HEK293T (cell line): ENCODE measurements around the gene NHEJ1.

Source experiments
- CTCF ChIA-PET: fragments of 350-600 bp; formaldehyde crosslinking; extraction: SDS; loops from one replicate; lab custom pipeline; 2021; ENCODE audit warnings: antibody characterized with exemption, inconsistent platforms; lab: Yijun Ruan, JAX
- POLR2A ChIA-PET: fragments of 350-600 bp; formaldehyde crosslinking; extraction: SDS; loops from one replicate; lab custom pipeline; 2020; ENCODE audit warnings: antibody characterized with exemption, inconsistent platforms; lab: Yijun Ruan, JAX
- DNase-seq: peaks from one replicate; pipeline ENCODE4 v3.0.0; 2012; ENCODE audit warnings: mixed read lengths; ENCODE audit errors: extremely low spot score
- ARNT ChIP-seq: fragments of 450-650 bp; IDR thresholded peaks from 2 replicates; pipeline ENCODE4 v1.6.1; 2017; ENCODE audit warnings: mild to moderate bottlenecking
- BHLHE40 ChIP-seq: fragments of 450-650 bp; IDR thresholded peaks from 2 replicates; pipeline ENCODE4 v1.6.1; 2016; ENCODE audit warnings: mild to moderate bottlenecking, moderate library complexity, borderline replicate concordance
- CTBP1 ChIP-seq: fragments of 450-650 bp; IDR thresholded peaks from 2 replicates; pipeline ENCODE4 v1.6.1; 2016; ENCODE audit warnings: borderline replicate concordance
- ELF4 ChIP-seq: fragments of 450-650 bp; IDR thresholded peaks from 2 replicates; pipeline ENCODE4 v1.6.1; 2017; ENCODE audit warnings: antibody characterized with exemption
- FOXA1 ChIP-seq: fragments of 450-650 bp; IDR thresholded peaks from 2 replicates; pipeline ENCODE4 v1.6.1; 2016; ENCODE audit warnings: mild to moderate bottlenecking
- FOXK2 ChIP-seq: fragments of 450-650 bp; IDR thresholded peaks from 2 replicates; pipeline ENCODE4 v1.6.1; 2016; ENCODE audit warnings: mild to moderate bottlenecking
- FOXM1 ChIP-seq: fragments of 450-650 bp; IDR thresholded peaks from 2 replicates; pipeline ENCODE4 v1.6.1; 2017; ENCODE audit warnings: mild to moderate bottlenecking, borderline replicate concordance
- HDGF ChIP-seq: fragments of 450-650 bp; IDR thresholded peaks from 2 replicates; pipeline ENCODE4 v1.6.1; 2017; ENCODE audit warnings: antibody characterized with exemption, borderline replicate concordance
- L3MBTL2 ChIP-seq: fragments of 450-650 bp; conservative IDR thresholded peaks from 2 replicates; pipeline ENCODE4 v1.6.1; 2016; ENCODE audit warnings: mild to moderate bottlenecking
- LEF1 ChIP-seq: fragments of 450-650 bp; IDR thresholded peaks from 2 replicates; pipeline ENCODE4 v1.6.1; 2017; ENCODE audit warnings: mild to moderate bottlenecking, borderline replicate concordance
- NFRKB ChIP-seq: fragments of 450-650 bp; IDR thresholded peaks from 2 replicates; pipeline ENCODE4 v1.6.1; 2016; ENCODE audit warnings: mild to moderate bottlenecking, moderate library complexity
- SP1 ChIP-seq: fragments of 450-650 bp; IDR thresholded peaks from 2 replicates; pipeline ENCODE4 v1.6.1; 2017
- SUZ12 ChIP-seq: fragments of 450-650 bp; IDR thresholded peaks from 2 replicates; pipeline ENCODE4 v1.6.1; 2016; ENCODE audit warnings: mild to moderate bottlenecking
- TARDBP ChIP-seq: fragments of 450-650 bp; IDR thresholded peaks from 2 replicates; pipeline ENCODE4 v1.6.1; 2016
- ZNF384 ChIP-seq: fragments of 450-650 bp; IDR thresholded peaks from 2 replicates; pipeline ENCODE4 v1.6.1; 2016
- TF ChIP-seq, protein P1 (sequence below): fragments of 450-650 bp; IDR thresholded peaks from 2 replicates; pipeline ENCODE4 v1.6.1; 2016

The NHEJ1 gene

GRCh38 chr2:219026946-219027345 lies 133.7 kb downstream of the NHEJ1 start:
- DNase-seq = no peak
- no peak for TF ChIP-seq SUZ12
- ChIA-PET POLR2A (no interaction called here), CTCF (interaction anchor here (0.9 to 1.3 kb wide), 3 partner anchors 17 to 128 kb away, joined by 3 to 6 read pairs (median 3); no protein-coding TSS in a partner anchor)

GRCh38 chr2:219025637-219026585 lies 134.7 kb downstream of the NHEJ1 start:
- CTCF ChIA-PET = interaction anchor here (0.6 to 1.4 kb wide), 5 partner anchors 24 to 134 kb away, joined by 3 read pairs; no protein-coding TSS in a partner anchor
- no peak for TF ChIP-seq NFRKB
- no peak for TF ChIP-seq SP1
- no peak for TF ChIP-seq ZNF384
- TF ChIP-seq BHLHE40 = no peak
- TF ChIP-seq ARNT = no peak
- TF ChIP-seq ELF4 = no peak
- no peak for TF ChIP-seq LEF1
- TF ChIP-seq HDGF = no peak
- no peak for TF ChIP-seq TARDBP
- no peak for TF ChIP-seq FOXK2
- TF ChIP-seq, protein P1, sequence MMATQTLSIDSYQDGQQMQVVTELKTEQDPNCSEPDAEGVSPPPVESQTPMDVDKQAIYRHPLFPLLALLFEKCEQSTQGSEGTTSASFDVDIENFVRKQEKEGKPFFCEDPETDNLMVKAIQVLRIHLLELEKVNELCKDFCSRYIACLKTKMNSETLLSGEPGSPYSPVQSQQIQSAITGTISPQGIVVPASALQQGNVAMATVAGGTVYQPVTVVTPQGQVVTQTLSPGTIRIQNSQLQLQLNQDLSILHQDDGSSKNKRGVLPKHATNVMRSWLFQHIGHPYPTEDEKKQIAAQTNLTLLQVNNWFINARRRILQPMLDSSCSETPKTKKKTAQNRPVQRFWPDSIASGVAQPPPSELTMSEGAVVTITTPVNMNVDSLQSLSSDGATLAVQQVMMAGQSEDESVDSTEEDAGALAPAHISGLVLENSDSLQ = no peak
- TF ChIP-seq SUZ12 = no peak
- no peak for TF ChIP-seq CTBP1
- TF ChIP-seq FOXA1 = no peak
- TF ChIP-seq L3MBTL2 = no peak
- no peak for TF ChIP-seq FOXM1
- no peak for DNase-seq
- POLR2A ChIA-PET = no interaction called here
